Measurements from ENCODE around the gene ARMH4.
A peak's percentile ranks its signal among the peaks of the same experiment; 100 is the strongest.

ARMH4 gene

DNA sequence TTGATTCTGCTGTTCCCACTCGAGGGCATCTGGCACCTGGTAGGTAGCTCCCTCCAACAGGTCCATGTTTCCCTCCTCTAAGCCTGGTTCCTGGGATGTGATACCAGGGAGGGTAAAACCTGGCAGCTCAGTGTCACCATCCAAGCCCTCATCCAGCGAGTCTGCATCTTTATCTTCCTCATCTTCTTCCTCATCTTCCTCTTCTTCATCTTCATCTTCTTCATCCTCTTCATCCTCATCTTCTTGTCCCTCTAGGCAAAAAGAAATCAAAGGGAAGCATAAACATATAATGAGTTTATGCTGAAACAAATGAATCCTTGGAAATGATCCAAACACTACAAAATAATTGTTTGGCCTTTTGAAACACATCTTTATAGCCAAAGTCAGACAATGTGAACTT, 55.3 kb downstream of the ARMH4 start:
- no peak for DNase-seq

DNA sequence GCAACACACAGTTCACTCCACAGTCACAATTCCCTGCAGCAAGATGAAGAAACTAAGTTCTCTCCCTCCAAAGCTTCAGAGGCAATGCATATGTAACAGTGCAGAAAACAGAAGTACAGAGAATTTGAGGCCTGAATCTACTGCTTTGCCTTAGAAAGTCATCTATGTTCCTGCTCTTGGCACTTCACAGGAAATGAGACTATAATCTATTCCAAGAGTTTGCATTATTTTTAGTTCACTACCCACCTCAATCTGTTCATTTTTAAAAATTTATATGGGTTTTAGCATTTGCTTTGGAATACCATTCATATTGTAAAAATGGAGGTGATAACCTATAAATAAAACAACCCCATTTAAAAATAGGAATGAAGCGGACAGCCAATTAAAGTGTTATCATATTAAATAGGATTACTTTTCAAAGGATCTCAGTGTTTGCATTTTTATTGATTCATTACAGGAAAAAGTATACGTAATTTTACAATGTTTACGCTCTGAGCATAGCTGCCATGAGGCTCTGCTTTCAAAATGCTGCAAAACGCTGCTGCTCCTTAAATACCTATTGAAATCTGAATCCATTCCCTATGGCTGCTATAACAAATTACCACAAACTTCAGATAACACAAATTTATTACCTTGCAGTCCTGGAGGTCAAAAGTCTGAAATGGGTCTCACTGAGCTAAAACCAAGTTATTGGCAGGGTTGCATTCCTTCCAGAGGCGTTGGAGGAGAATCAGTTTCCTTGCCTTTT, 60.0 kb downstream of the ARMH4 start:
- DNase-seq: no peak

DNA sequence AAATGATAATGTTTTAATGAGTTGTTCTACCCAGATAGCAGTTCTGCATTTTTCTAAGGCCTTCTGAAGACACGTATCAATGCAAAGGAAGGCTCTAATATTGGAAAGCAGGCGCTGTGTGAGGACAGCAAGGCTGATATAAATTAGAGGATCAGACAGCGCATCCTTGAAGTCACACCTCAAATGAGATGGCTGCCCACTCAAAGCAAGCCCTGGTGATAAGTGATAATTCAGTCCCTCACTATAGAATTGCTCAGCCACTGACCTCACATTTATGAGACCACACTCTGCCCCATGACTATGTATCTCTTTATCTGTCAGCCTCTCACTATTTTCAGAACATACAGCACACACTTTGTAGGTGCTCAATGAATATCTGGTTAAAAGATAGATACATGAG, 62.4 kb downstream of the ARMH4 start:
- no peak for DNase-seq

DNA sequence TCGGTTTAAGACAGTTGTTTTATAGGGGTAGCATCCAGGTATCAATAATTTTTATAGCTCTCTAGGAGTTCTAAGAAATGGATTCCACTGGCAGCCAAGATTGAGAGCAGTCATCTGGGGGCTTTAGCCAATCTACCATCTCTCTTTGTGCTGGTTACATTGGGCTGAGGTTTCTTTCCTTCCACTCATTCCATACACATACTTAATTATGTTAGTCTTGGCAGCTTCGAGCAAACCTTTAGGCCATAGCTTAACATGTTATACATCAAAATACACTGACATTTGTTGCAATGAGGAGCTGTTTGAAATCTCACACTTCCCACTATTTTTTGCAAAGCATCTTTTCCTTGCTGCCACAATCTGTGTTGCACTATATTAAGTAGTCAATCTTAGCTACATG, 63.1 kb downstream of the ARMH4 start:
- no peak for DNase-seq

DNA sequence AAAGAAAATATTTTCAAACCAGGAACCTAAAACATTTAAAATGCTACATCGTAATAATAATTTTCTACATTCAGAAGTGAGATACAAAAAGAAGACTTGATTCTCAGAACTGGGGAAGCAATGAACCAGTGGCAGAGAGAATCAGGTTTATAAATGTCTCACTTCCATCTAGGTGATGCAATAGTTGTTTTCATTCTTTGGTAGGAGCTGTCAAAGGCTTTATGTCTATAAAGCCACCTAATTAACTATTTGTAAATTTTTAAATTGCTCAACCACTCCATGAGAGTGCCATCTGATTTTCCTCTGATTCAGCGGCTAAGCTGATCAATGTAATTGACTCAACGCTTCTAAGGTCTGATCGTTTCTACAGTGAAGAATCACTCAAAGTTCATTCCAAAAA, 66.1 kb downstream of the ARMH4 start:
- no peak for DNase-seq

DNA sequence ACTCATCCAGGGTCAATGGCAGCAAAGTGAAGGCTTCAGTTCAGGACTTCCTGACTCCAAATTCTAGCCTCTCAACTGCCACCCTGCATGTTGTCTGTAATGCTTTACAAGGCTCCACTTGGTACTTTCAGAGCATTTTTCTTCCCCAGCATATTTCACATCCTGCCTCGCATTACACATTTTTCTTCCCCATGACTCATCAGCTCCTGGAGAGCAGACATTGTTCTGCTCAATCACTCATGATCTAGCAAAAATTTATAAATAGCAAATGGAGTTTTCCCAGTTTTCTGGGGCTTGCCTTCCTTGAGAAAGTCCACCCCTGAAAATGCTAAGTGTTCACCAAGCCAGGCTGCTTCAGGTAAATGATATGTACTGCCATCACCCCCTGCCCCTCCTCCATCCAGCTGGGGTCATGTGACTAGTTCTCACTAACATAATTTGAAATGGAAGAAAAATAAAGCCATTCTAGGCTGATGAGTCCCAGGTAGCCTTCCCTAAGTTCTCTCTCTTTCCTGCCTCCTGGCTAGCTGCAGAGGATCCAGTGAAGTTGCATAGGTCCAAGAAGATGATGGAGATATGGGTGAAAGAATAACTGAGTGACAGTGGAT, 69.4 kb downstream of the ARMH4 start:
- no peak for DNase-seq

DNA sequence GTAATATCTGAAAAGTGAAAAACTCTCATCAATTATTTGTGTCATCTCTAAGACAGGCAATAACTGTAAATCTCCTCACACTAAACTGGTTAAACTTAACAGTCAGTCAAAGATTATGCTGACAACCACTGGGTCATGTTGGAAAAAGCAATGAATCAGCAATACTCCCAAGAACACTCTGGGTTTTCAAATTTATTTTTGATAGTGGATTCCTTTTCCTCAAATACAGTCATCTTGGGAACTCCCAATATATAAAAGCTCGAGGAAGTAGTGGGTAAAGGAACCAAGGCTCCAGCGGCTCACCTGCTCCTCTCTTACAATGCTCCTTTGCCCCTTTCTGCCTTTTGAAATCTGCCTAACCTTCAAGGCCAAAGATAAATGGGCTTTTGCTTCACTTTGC, 70.0 kb downstream of the ARMH4 start:
- no peak for DNase-seq

DNA sequence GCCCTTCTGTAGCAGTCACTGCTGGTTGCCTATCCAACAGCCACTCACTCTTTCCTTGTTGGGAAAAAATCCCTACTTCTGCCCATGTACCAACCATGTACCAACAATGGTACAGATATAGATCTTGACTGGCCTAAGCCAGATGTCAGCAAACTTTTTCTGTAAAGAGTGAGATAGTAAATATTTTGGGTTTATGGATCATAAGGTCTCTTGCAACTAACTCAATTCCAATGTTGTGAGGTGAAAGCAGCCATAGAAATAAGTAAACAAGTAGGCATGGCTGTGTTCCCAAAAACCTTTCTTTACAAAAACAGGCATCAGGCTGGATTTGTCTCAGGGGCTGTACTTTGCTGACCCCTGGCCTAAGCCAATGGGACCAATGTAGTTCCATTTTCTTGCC, 73.5 kb downstream of the ARMH4 start:
- DNase-seq: no peak

DNA sequence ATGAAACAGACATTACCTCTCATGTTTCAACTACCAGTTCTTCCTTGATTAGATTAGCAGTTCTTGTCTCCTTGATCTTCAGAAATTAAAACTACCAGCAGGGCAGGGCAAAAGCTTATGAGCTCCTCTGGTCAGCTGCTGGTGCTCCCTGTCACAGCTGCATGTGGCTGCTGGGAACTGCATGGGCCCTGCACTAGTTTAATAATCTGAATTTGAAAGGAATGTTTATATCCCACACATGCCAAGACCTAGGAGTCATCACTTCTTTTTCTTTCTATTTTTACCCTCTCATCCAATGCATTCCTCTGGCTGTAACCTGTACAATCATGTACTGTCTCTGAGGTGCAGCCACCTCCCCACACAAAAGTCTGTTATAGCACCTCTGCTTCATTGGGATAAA, 73.9 kb downstream of the ARMH4 start:
- no peak for DNase-seq

DNA sequence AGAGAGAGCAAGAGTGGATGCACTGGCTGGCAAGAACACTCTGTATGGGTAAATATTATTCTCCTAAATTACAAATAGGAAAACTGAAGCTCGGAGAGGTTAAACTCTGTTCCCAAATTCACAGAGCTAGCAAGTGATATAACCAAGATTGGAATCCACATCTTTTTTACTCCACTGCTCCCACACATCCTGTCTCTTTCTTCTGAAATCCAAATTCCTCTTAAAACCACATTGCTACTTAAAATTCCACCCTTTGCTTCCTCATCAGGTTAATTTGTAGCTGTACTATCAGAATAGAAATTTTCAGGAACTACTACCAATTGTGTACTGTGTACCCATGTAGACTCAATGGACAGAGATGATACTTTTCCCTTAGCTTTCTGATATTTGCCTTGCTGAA, 74.4 kb downstream of the ARMH4 start:
- DNase-seq: no peak

DNA sequence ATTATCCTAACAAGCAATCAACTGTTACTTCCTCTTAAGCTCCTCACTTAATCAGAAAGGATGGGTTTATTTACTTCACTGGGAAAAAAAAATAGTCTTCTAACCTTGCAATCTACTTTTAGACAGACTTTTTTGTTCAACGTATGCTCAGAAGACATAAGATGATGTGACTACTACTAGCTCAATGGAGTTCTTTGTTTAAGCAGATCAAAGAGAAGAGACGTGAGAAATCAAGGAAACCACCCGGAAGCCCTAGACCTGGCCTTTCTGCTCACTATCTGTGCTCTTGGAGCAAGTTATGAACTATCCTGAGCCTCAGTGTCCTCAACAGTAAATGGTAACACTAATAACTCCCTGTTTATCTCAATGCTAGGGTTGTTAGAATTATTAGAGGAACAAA, 78.5 kb downstream of the ARMH4 start:
- DNase-seq: no peak

DNA sequence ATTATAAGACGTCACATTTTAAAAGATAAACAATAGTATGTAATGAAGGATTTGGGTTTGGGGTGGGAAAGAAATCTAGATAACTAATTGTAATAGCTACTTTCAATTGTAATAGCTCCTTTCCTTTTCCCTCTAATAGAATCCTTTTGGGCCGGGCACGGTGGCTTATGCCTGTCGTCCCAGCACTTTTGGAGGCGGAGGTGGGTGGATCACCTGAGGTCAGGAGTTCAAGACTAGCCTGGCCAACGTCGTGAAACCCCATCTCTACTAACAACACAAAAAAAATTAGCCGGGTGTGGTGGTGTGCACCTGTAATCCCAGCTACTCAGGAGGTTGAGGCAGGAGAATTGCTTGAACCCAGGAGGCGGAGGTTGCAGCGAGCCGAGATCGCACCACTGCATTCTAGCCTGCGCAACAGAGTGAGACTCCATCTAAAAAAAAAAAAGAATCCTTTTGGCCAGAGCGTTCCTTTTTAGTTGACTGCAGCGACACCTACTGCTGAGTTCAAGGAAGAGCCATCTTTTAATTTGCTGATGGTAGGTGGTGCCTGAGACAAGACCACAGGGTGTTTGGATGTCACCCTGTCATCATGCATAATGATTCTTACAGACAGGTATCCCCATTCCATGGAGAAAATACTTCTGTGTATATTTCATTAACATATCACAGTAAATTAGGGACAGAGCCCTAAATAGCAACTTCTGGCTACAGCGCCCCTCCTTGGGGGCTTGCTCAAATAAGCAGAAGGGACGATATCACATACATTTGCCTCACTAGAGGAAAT, 79.5 kb downstream of the ARMH4 start:
- peak in 4 of 5 donors; percentile 12 to 42 (median 19) for DNase-seq

DNA sequence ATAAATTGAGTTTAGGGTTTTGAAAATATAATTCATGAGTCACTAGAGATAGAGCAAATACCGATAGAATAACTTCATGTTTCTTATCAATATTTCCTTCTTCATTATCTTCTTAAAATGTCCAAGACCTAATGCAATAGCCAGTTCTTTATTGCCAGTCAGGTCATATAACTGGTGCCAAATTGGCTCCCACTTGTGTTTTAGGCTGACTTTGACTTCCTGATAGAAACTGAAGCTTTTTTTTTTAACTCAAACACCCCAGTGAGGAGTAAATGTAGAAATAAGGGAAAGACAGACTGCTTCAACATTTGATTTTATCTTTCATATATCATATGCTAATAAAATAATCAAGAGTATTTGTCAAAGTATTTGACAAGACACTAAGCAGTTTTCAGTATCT, 80.7 kb downstream of the ARMH4 start:
- no peak for DNase-seq

DNA sequence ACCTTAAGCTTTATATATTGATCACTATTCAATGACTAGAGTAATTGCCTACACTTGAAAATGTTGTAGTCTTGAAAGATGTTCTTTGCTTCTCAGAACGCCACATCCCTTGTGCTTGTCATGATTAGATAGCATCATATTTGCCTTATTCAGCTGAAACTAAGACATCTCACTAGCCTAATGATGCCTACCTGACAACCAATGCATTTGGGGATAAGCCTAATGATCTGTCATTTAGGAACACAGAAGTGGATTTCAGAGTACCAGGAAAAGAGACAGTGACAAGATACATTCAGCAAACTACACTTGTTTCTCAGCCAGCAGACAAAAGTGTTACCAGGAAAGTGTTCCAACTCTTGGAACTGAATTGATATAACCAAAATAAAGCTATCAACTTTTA, 83.7 kb downstream of the ARMH4 start:
- DNase-seq: no peak

DNA sequence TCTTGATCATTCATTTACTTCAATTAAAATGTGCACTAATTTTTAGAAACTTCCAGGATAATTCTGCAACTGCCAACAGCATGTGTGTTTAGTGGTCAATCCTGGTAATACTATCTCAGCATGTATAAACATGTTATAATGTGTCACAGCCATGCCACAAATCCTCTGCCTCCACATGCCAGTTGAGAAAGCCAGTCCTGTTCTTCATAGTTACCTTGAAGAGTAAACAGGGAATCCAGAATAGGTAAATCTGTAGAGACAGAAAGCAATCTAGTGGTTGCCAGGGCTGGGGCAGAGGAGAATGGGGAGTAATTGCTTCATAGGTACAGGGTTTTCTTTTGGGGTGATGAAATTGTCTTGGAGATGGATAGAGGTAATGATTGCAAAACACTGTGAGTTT, 85.9 kb downstream of the ARMH4 start:
- DNase-seq: no peak

DNA sequence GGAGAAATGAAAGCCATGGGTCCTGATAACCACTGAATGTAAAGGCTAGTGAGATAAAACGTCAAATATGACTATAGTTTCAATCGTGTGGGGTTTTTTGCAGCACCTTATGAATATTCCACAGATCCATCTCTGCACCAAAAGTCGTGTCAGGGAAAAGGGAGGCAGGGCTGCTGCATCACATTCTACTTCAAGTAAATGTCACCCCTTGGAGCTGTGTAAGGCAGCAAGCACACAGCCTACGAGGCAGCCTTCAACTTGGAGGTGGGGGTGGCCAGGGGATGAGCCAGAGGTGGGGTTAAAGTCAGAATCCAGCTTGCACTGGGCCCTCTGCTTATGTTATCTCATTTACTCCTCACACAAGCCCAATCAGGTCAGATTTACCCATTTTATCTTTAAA, 90.4 kb downstream of the ARMH4 start:
- no peak for DNase-seq

DNA sequence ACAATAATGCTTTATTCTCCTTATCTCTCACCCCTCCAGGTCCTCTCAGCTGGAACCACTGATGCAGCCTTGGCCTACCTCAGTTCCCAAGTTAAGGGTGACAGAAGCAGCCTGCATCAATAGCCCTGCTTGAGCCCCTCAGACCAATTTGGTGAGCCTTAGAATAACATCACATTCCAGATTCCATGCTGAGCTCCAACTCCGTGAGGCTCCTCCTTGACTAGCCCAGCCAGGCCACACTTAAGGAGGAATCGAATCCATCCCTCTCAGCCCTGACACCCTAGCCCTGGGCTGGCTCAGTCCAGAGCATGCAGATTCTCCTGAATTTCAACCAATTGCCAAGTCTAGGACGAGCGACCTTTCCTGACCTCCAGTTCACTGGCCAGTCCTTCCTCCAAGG, 91.1 kb downstream of the ARMH4 start:
- no peak for DNase-seq

DNA sequence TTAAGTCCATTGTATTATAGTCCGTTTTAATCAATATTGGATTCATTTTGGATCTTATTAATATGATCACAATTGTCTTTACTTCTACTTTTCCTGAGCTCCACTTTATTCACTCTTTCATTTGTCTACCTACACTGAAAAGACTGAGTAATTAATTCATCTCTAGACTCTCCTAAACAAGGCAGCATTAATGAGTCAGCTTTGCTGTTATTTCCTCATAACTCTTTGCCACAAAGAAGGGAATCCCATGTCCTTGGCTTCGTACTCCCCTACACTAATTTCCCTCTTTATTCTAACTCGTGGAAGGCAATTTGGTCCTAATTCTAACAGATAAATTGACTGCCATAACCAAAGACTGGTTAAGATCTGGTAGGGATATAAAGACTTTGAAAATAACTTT, 91.9 kb downstream of the ARMH4 start:
- DNase-seq: no peak

DNA sequence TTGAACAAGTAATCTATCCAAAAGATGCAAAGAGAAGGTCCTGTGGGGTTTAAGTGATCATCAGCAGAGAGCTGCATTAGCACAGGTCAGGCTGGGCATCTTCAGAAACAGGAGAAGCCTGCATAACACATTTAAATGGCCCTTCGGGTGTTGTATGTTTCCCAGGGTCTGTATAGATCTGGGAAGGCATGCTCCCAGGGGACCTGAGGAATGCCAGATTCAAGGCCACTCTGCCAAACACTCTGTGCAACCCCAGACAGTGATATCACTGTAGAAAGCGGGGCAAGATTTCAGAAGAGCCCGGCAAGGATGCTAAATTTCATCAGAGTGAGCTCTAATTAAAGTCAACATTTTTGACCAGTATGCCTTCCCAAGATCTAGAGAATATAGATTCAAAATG, 92.9 kb downstream of the ARMH4 start:
- no peak for DNase-seq

DNA sequence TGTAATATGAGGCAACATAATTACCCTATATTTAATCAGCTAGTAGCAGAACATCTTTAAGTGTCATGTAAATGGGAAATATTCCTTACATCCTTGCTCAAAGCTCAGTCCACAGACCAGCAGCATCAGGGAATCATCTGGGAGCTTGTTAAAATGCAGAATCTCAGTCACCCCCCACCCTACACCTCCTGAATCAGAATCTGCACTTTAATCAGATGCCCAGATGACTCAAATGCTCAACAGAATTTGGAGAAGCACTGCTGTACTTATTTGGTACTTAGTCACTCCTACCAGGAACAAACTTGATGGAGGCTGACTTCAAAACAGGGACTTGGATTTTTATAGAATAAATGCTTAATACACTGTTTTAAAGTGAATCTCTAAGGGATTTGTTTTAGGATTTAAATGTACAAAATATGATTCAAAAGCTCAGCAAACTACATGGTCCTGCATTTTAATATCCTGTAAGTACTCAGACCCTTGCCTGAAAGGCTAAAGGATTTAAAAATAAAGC, 96.5 kb downstream of the ARMH4 start:
- no peak for DNase-seq

DNA sequence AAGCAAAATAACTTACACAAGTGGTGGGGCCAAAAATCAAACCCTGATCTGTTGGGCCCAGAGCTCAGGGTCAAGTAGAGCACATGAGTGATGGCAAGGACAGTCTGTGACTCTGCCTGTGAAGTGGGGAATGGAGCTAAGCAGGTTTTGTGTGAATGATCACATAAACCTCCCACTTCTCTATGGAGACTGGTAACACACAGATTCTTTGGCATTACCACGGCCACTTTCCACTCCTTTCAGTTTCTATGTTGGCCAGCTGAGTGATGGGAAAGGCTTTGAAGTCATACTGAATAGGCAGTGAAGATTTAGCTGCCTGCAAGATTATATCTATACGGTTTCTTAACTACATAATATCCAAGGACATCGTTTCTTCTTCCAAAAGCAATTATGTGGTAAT, 97.9 kb downstream of the ARMH4 start:
- no peak for DNase-seq

DNA sequence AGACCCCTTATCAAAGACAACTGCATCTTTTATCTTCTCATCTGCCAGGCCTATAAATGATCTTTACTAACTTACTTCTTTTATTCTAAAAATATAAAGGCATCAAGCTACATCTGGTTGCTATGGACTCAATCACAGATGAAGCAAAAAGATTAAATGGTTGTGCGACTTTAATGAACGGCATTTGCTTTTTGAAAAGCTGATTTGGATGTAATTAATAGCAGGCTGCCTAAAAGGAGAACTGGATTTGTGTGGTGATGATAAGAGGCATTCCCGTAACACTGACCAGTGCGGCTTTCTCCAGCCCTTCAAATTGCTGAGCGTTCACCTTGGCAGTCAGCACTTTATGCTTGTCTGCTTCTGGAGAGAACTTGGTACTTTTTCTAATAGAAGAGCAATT, 103.8 kb downstream of the ARMH4 start:
- no peak for DNase-seq

DNA sequence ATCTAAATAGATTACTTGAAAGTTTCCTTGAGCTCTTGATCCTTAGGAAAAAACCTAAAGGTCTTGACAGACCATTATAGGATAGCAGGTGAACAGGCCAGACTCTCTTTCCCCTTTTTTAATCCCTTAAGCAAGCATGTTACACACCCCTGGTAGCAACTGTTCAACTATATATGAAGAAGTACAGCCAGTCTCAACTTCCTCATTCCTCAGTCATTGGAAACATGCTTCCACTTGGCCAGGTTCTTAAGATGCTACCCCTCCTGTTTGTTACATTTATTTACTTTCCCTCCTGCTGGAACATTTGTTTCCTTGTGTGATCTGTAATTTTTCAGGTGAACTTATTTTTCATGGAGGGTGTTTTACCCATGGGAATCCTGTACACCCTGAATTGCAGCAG, 124.1 kb downstream of the ARMH4 start:
- DNase-seq: no peak

DNA sequence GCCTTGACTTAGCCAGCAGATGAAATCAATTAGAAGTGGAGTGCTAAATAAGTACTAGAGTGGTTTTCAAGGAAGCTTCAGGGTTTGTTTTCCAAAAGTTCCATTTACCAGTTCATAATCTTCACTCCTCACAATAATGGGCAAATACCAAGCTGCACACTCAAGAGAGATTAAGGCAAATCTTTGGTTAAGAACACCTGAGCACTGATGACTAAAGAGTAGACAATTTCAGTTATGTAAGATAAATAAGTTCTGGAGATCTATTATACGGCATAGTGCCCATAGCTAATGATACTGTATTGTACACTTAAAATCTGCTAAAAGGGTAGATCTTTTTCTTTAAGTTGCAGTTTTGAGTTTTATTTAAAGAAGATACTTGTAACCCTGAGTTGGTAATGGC, 125.0 kb downstream of the ARMH4 start:
- no peak for DNase-seq
